Tongue (tissue), 2 donors: Measurements from ENCODE around the gene DUSP5. TPM values are rescaled to one million over a fixed set of nuclear protein-coding genes. Genes with fewer than 3 reads are reported as not detected.
A peak's percentile ranks its signal among the peaks of the same experiment; 100 is the strongest.

ENCODE experiments used
- DNase-seq: peaks from one replicate; pipeline ENCODE4 v3.0.0-alpha.2; 2015
- total RNA-seq: library from RNA; depleted of rRNA; stranded (reverse); fragments of >200 nt; gene quantifications from one replicate; pipeline ENCODE4 v1.2.3, GENCODE V29; 2014

The DUSP5 gene
- total RNA-seq, 1 donor from 2014 or later = 10.5 TPM

GRCh38 chr10:110547139-110547761 lies 49.5 kb downstream of the DUSP5 start:
- peak; percentile 79 for DNase-seq

DNA sequence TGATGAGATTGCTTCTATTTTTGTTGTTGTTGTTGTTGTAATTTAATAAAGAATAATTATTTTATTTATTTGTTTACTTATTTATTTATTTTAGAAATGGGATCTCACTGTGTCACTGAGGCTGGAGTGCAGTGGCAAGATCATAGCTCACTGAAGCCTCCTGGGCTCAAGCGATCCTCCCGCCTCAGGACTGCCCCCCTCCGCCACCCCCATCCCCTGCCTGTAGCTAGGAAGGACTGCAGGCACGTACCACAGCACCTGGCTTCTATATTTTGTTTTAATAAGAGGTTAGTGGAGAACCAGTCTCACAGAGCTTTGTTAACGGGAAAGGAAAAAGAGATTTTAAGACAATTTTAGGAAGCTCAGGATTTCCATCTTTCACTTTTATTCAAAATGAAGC lies 50.3 kb downstream of the DUSP5 start:
- no peak for DNase-seq

DNA sequence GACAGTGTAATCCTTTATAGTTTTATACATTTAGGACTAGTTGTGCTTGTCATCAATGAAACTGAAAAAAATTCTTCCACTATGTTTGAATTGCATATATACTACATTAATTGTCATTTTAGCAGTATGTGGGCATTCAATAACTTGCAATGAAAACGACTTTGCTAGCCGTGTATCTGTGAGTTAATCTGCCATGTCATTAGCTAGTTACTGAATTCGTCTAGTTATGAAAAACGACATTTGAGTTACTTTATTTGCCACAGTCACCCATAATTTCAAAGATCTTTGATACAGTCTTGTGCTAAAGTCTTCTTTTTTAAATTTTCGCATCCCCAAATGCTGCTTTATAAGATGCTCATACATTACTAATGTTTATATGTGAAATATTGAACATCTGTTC lies 51.5 kb downstream of the DUSP5 start:
- no peak for DNase-seq

DNA sequence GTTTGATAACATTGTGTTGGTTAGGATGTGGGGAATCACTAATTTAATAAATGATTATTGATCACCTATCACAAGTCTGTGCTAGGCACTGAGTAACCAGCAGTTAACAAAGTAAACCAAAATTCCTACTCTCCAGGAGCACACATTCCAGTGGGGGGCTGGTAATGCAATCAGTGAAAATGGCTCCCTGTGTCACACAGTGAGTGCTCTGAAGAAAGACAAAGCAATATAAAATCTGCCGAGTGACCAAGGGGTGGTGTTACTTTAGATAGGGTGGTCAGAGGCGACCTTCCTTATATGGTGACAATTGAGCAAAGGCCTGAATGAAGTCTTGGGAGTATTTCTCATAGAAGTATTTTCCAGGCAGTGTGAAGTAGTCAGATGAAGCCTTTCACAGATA lies 56.2 kb downstream of the DUSP5 start:
- no peak for DNase-seq

GRCh38 chr10:110556296-110556695 lies 58.6 kb downstream of the DUSP5 start:
- DNase-seq = no peak

GRCh38 chr10:110556969-110557601 lies 59.4 kb downstream of the DUSP5 start:
- peak; percentile 65 for DNase-seq

- DNase-seq = no peak
Observed at GRCh38 chr10:110558041-110558440, 60.3 kb downstream of the DUSP5 start.

DNA sequence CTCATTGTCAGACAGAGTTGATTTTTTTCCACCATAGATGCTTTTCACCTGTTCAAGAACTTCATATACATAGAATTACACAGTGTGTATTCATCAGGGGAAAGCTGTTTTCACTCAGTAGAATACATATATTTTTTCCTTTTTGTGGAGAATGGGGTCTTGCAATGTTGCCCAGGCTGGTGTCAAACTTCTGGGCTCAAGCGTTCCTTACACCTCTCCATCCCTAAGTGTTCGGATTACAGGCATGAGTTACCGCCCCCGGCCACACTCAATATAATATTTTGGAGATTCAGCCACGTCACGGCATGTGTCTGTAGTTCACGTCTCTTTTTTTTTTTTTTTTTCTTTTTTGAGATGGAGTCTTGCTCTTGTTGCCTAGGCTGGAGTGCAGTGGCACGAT lies 62.3 kb downstream of the DUSP5 start:
- no peak for DNase-seq

Other genes starting within 250 kb of the DUSP5 start
- 21.3 TPM for gene SMNDC1, start 193.0 kb upstream of the DUSP5 start, total RNA-seq
- 43.6 TPM for gene SMC3, start 69.8 kb downstream of the DUSP5 start, total RNA-seq
- 18.4 TPM for gene RBM20, start 146.4 kb downstream of the DUSP5 start, total RNA-seq